Glomerular visceral epithelial cell (primary cell): Measurements from ENCODE around the gene NBEA.

Experiments
- DNase-seq: peaks from one replicate; pipeline ENCODE4 v3.0.0-alpha.2; 2016; ENCODE audit errors: extremely low spot score

The NBEA gene

GRCh38 chr13:35474496-35475211 is 532.6 kb downstream of the NBEA start:
- DNase-seq: no peak

DNA sequence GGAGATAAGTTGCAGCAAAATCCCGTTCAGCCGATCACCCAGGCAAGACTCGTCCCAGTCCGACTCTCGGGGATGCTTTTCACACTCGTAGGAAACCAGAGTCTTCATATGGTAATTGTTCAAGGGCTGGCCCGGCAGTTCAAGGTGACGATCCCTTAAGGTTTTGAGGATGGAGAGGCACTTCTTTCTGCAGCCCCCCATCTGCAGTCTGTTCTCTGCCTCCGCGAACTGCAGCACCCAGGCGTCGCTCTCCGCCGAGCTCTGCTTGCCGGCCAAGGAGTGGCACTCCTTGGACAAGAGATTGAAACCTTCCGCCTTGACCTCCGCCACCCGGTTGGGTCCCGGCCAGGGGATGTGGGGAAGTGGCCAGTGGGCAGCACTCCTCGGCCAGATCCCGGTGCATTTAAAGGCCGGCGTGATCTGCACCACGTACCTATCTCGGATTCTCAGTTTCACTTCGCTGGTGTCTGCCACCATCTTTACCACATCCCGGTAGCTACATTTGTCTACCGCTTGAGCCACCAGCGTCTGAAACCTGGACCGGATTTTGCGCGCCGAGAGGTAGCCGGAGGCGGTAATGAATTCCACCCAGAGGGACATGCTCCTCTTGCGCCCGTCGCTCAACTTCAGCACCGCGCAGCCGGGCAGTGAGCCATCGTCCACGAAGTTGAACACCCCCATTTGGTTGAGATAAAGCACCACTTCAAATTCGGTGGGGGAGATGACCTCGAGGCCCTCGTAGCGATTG is 533.3 kb downstream of the NBEA start:
- no peak for DNase-seq

GRCh38 chr13:35475960-35476943 is 534.2 kb downstream of the NBEA start, which contains the start of gene MAB21L1:
Gene MAB21L1, minus strand, starts transcription at chr13:35476689. Its CDS starts 551 bp downstream, at chr13:35476138.
- no peak for DNase-seq

DNA sequence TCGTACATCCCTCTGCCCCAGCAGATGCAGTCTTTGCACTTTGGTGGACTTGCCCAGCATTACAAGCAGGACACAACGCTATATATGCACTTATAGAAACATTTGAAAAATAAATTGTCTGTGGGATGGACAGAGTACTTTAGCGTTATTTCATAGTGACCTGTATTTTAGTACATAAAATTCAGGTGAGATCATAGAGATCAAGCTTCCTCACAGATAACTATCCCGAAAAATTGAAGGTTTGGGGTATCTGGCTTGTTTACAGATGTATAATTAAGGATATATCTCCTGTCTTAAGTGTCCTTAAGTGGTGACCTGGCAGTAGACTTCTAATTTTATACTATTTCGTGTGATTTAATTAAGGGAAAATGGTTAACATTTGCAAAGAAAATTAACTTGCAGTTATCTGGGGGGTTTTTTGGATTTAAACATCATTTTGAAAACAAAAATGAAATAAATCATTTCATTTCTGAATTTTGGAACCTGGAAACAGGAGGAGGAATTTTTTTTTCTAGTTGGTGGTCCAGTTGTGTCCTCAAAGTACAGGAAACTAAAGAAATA is 535.4 kb downstream of the NBEA start:
- no peak for DNase-seq

DNA sequence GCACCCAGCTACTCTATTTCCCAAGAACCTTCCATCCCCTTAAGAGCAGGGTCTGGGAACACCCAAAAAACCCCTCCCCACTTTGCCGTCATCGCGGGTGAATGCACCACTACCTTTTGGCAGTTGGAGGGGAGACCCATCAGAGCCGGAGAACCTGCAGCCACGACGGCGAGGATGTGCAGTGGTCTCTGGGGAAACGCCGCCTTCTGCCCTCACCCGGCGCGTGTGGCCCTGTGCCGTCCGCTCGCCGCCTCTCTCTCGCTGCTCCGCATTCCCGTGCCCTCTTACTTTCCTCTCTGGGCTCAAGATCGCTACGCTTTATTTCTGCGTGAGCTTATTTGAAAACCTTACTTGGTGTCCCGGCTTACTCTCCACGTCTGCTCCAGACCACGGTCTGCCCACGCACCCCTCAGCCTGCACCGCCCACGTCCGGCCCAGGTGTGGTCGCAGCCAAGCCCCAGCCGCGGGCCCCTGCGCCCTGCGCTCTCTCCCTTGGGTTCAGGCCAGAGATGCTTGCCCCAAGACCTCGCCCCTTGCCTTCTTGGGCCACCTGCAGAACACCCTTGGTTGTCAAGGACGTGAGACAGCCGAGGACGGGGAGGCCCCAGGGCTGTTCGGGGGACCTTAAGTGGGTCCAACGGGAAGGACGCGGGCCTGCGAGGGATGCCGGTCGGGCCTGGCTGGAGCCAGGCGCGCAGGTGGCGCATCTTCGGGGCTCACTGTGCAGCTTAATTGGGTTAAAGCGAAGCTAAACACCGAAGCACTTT is 536.4 kb downstream of the NBEA start:
- DNase-seq: no peak

DNA sequence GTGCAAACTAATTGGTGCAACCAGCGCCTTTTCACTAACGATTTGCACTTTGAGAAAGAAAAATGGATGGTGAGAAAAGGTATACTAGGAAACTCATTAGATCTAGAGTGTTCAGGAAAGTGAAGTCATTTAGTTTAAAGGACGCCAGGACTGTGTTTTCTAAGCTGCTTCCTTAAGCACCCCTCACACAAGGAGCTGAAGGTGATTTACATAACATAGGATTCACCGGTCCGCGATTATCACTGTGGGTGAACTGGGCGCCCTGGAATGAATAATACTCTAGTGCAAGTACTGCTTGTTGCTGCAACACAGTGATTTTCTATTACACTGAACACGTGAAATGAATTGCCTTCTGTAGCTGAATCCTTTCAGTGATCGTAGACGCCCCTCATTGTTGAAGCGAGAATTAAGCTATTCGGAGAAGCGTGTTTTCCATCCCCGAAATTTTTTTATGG is 537.0 kb downstream of the NBEA start:
- no peak for DNase-seq

DNA sequence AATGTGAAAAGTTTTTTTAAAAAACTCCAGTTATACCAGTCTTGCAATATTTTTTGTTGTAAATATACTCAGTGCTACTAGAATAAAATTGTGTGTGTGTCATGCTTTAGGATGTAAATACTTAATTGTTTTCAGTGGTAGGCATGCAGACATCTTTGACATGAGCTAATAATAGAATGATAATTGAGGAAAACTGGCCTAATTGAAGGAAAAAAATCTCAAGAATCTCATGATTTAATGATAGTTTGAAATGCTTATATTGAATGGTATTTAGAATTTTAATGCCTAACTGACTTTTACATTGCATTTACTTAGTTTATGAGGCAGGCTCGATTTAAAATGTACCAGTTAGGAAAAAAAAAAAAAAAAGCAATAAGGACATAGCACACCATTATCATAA is 537.6 kb downstream of the NBEA start:
- DNase-seq: no peak

DNA sequence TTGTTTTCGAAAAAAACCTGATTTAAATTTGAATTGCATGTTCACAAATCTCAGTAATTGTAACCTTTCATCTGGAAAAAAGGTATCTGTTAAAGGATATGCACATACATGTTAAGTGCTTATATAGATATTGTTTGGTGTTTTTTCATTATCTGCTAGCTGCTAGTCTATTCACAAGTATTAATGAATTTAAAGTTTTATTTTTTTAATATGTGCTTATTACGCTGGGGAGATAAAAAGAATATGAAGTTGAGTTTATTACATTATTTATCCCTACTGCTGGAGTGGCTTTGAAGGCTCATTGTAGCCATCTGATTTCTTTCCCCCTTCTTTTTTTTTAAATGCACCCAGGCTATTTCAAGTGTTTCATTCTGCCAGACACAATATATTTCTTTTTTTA is 538.3 kb downstream of the NBEA start:
- no peak for DNase-seq

GRCh38 chr13:35481777-35482176 is 539.7 kb downstream of the NBEA start:
- DNase-seq: no peak

- no peak for DNase-seq
Observed at GRCh38 chr13:35482527-35482926, 540.5 kb downstream of the NBEA start.

GRCh38 chr13:35483761-35484160 is 541.7 kb downstream of the NBEA start:
- no peak for DNase-seq

GRCh38 chr13:35484384-35484783 is 542.3 kb downstream of the NBEA start:
- no peak for DNase-seq

- DNase-seq: no peak
Observed at GRCh38 chr13:35485424-35485823, 543.4 kb downstream of the NBEA start.

GRCh38 chr13:35489050-35489449 is 547.0 kb downstream of the NBEA start:
- DNase-seq: no peak

GRCh38 chr13:35496006-35496405 is 553.9 kb downstream of the NBEA start:
- DNase-seq: no peak

- DNase-seq: no peak
Observed at GRCh38 chr13:35496761-35497386, 554.8 kb downstream of the NBEA start.

DNA sequence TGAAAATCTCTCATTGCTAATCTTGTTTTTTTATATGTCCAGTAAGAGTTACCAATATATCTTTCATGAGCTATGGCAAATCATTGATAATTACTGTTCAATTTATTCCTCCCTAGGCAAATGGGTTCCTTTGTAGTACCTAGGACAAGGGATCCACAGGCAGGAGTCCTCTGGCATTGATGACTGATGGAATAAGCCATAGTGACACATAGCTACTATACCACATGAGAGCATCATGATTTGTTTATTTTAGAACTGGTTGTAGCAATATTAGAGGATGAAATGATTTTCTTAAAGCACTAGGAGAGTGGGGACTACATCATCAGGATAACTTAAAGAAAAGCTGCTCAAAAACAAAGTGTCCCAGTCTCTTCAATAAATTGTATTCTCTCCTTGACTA is 556.2 kb downstream of the NBEA start:
- no peak for DNase-seq

DNA sequence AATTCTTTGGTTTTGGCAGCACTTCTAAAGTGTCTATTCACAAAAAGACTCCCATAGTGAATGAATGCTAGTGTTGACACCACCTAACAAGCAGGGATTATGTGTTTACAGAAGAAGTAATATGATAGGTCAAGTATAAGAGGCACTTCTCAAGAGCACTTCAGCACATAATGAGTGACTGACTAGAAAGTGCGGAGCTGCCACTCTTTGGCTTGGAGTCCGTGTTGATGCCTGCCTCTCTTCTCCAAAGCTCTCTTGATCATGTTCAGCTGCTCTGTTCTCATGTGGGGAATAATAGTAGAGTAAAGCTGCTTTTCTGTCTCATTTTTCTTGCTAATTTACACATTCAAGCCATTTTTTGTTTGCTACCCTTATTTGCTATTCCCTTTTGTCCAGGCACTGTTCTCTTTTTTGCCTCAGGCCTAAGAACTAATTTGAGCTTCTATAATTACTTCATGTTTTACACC is 557.2 kb downstream of the NBEA start:
- DNase-seq: no peak

DNA sequence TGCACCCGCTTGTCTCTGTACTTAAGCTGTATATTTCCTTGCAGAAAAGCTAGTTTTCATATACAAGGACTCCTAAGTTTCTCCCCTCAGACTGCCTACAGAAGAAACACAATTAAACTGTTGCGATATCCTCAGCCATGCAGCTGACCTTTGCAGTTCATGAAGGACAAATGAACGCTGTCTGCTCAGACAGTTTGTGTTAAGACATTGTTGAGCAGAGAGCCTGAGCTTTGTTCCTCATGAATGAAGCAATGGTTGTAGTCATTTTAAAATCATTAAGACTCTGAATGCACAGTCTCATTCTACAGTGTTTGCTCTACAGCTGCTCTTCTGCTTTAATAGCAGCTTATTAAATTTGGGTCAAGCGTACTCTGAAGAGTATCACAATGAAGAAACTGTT is 557.6 kb downstream of the NBEA start:
- DNase-seq: no peak

- no peak for DNase-seq
Observed at GRCh38 chr13:35500144-35500543, 558.1 kb downstream of the NBEA start.
